ENCODE data around the gene ARL2BP.

ARL2BP gene

DNA sequence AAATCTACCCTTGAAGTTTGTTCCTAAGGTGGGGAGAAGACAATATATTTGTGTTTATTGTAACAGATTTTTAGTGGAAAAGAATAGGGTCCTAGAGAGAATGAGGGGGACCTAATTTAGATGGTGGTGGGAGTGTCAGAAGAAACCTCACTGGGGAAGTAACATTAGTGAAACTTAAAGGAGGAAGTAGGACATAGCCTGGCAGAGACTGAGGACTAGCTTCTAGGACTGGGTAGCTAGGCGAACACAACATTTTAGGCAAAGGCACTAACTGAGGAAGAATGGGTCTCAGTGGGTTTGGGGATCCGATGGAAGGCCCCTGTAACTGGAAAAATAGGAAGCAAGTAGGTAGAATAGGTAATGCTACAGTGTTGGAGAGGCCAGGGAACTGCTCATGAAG is 4.2 kb upstream of the ARL2BP start:
- H3K27ac ChIP-seq, result no peak overlapping the region
- no peaks in the 10 kb centered on the region for H3K9me3 ChIP-seq (ENCODE audit: low read depth, low read length)
- no peak overlapping the region for H3K4me3 ChIP-seq
- no peak overlapping the region for H3K9ac ChIP-seq (ENCODE audit: insufficient read length)
- no peaks in the 10 kb centered on the region; the same call in 1 of the 2 replicates for H3K36me3 ChIP-seq (ENCODE audit: insufficient read depth, low read length)
- TF ChIP-seq POLR2AphosphoS5 (IDR thresholded peaks at IDR 0.05; ENCODE audit: borderline replicate concordance, low read depth, low read length) (no peak), EZH2 (IDR thresholded peaks at IDR 0.05) (no peak), FOXP2 (optimal IDR thresholded peaks at IDR 0.05; ENCODE audit: control extremely low read depth, extremely low read length, insufficient read depth) (no peak)
- no peak for DNase-seq (ENCODE audit: low read depth, low spot score)

DNA sequence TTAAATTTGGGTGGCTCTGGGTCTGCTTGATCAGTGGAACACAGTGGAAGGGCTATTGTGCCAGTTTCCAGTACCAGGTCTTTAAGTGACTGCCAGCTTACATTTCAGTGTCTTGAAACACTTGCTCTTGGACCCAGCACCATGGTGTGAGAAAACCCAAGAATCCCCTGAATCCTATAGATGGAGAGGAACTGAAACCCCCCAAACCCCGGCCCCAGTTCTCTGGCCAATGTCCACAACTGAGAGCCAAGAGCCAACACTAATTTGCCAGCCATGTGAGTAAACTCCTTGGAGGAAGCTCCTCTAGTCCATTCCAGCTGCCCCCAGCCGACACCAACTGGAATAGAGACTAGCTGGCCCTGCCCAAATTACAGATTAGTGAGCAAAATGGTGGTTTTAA is 2.4 kb upstream of the ARL2BP start:
- H3K9ac ChIP-seq (ENCODE audit: insufficient read length), result no peak overlapping the region
- no peak for TF ChIP-seq EZH2 (IDR thresholded peaks at IDR 0.05)
- no peak for TF ChIP-seq POLR2AphosphoS5 (IDR thresholded peaks at IDR 0.05; ENCODE audit: borderline replicate concordance, low read depth, low read length)
- no peak for TF ChIP-seq FOXP2 (optimal IDR thresholded peaks at IDR 0.05; ENCODE audit: control extremely low read depth, extremely low read length, insufficient read depth)
- DNase-seq (ENCODE audit: low read depth, low spot score), result no peak

DNA sequence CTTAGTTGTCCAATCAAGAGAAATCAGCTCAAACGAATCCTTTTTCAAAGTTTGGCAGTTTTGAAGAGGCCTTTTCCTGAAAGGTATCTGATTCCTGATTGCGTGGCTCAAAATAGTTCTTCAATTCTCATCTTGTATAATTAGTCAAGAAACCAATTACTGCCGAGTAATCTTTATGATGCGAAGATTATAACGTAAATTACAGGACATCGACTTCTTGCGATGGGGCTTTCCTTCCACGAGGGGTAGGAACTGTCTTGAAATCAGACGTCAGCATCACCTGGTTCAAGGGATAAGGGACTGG is 644 bp upstream of the ARL2BP start:
- Histone ChIP-seq H3K9ac (ENCODE audit: insufficient read length) (no peak overlapping the region), H3K36me3 (ENCODE audit: insufficient read depth, low read length) (no peaks in the 10 kb centered on the region), H3K27ac (no peak overlapping the region), H3K9me3 (ENCODE audit: low read depth, low read length) (no peaks in the 10 kb centered on the region), H3K4me3 (peak overlapping the region; percentile 79)
- DNase-seq (ENCODE audit: low read depth, low spot score), result no peak
- TF ChIP-seq POLR2AphosphoS5 (IDR thresholded peaks at IDR 0.05; ENCODE audit: borderline replicate concordance, low read depth, low read length) (no peak), FOXP2 (optimal IDR thresholded peaks at IDR 0.05; ENCODE audit: control extremely low read depth, extremely low read length, insufficient read depth) (no peak), EZH2 (IDR thresholded peaks at IDR 0.05) (no peak)

More for the DNA sequence above, 2.4 kb upstream of the ARL2BP start:
- no peaks in the 10 kb centered on the region for H3K36me3 ChIP-seq (ENCODE audit: insufficient read depth, low read length)
- no peaks in the 10 kb centered on the region for H3K9me3 ChIP-seq (ENCODE audit: low read depth, low read length)
- no peak overlapping the region for H3K27ac ChIP-seq
- no peak overlapping the region for H3K4me3 ChIP-seq

DNA sequence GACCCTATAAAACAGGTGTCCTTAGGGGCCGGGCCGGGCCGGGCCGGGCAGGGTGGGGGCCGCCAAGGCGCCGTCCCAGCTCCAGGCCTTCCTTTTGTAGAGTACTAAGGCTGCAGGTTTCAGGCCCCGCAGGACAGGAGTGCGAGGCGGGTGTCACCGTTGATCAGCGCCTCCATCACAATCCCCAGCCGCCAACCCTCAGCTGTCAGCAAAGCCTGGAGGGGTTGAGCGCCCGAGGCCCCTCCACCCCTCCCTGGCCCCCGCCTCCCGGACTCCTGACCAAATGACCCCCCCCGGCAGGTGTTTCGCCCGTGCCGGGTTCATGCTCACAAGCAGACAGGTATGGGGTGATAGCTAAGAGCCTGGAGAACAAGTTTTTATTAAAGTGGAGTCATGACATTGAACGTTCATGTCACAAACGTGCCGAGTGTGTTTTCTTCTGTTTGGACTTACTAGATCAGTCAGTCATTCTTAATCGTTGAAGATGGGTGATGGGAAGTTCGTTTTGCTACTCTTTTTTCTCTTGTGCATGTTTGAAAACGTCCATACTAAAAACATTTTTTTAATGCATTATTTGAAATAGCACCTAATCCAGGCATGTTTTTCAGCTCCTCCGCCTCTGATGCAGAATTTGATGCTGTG is 534 bp downstream of the ARL2BP start:
- H3K4me3 ChIP-seq, result peak overlapping the region; percentile 79
- no peak overlapping the region for H3K27ac ChIP-seq
- H3K9me3 ChIP-seq (ENCODE audit: low read depth, low read length), result no peaks in the 10 kb centered on the region
- TF ChIP-seq FOXP2 (optimal IDR thresholded peaks at IDR 0.05; ENCODE audit: control extremely low read depth, extremely low read length, insufficient read depth) (no peak), POLR2AphosphoS5 (IDR thresholded peaks at IDR 0.05; ENCODE audit: borderline replicate concordance, low read depth, low read length) (no peak), EZH2 (IDR thresholded peaks at IDR 0.05) (no peak)
- H3K9ac ChIP-seq (ENCODE audit: insufficient read length), result peak overlapping the region; percentile 73
- H3K36me3 ChIP-seq (ENCODE audit: insufficient read depth, low read length), result no peaks in the 10 kb centered on the region
- DNase-seq (ENCODE audit: low read depth, low spot score), result no peak

DNA sequence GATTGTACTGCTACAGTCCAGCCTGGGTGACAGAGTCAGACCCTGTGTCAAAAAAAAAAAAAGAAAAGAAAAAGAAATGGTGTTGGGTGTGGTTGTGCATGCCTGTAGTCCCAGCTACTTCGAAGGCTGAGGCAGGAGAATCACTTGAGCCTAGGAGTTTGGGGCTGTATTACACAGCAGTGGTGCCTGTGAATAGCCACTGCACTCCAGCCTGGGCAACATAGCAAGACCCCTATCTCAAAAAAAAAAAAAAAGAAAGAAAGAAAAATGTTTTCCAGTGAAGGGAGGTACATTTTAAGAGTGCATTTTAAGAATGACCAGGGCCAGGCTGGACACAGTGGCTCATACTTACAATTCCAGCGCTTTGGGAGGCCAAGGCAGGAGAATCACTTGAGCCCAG is 6.3 kb downstream of the ARL2BP start:
- no peak overlapping the region for H3K9ac ChIP-seq (ENCODE audit: insufficient read length)

DNA sequence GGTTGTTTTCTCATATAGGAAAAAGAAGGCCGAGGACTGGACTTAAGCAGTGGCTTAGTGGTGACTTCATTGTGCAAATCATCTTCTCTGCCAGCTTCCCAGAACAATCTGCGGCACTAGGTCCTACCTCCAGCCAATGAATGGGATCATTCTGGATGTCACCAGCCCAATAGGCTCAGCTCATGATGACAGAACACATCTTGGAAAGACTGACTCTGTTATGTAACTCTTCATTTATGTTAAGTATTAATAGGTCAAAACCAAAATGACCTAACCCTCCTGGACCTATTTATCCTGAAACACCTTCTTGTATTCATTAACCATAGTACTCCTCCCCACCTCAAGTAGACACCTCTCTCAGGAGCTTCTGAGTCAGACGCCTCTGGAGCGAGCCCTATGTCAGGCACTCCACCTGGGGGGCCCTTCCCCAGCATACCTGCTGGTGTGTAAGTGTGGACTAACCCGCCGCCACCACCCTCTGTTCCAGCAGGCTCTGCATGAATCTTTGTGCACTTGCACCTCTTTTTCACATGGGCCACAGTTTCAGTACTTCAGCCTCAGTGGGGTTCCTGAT is 7.2 kb downstream of the ARL2BP start:
- DNase-seq (ENCODE audit: low read depth, low spot score), result no peak
- no peak overlapping the region for H3K4me3 ChIP-seq
- H3K9ac ChIP-seq (ENCODE audit: insufficient read length), result no peak overlapping the region
- TF ChIP-seq EZH2 (IDR thresholded peaks at IDR 0.05), result no peak
- no peak for TF ChIP-seq FOXP2 (optimal IDR thresholded peaks at IDR 0.05; ENCODE audit: control extremely low read depth, extremely low read length, insufficient read depth)
- no peak for TF ChIP-seq POLR2AphosphoS5 (IDR thresholded peaks at IDR 0.05; ENCODE audit: borderline replicate concordance, low read depth, low read length)
- peaks cover 5% of the 10 kb centered on the region; the same call in 1 of the 2 replicates for H3K36me3 ChIP-seq (ENCODE audit: insufficient read depth, low read length)
- no peak overlapping the region for H3K27ac ChIP-seq
- no peaks in the 10 kb centered on the region for H3K9me3 ChIP-seq (ENCODE audit: low read depth, low read length)

More for the DNA sequence above, 6.3 kb downstream of the ARL2BP start:
- no peak for DNase-seq (ENCODE audit: low read depth, low spot score)
- Histone ChIP-seq H3K4me3 (no peak overlapping the region), H3K27ac (no peak overlapping the region), H3K9me3 (ENCODE audit: low read depth, low read length) (no peaks in the 10 kb centered on the region), H3K36me3 (ENCODE audit: insufficient read depth, low read length) (peaks cover 5% of the 10 kb centered on the region; the same call in 1 of the 2 replicates)
- TF ChIP-seq POLR2AphosphoS5 (IDR thresholded peaks at IDR 0.05; ENCODE audit: borderline replicate concordance, low read depth, low read length) (no peak), EZH2 (IDR thresholded peaks at IDR 0.05) (no peak), FOXP2 (optimal IDR thresholded peaks at IDR 0.05; ENCODE audit: control extremely low read depth, extremely low read length, insufficient read depth) (no peak)

DNA sequence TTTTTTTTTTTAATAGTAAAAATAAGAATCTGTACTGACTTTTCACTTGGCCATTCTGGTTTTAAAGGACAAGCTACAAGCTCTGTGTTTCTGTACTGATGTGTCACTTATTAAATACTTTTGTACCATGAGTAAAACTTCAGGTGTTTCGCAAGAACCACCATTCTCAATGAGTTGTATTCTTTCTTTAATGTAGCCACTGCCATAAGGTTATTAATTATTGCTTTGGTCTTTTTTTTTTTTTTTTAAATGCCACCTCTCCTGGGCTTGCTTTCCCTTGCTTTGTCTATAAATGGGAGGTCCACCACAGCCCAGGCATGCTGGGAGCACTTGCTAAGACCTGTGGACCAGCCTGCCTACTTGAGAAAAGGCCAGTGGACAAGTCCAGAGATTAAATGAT is 8.4 kb downstream of the ARL2BP start:
- H3K27ac ChIP-seq, result no peak overlapping the region
- no peaks in the 10 kb centered on the region for H3K9me3 ChIP-seq (ENCODE audit: low read depth, low read length)
- H3K4me3 ChIP-seq, result no peak overlapping the region
- TF ChIP-seq FOXP2 (optimal IDR thresholded peaks at IDR 0.05; ENCODE audit: control extremely low read depth, extremely low read length, insufficient read depth) (no peak), POLR2AphosphoS5 (IDR thresholded peaks at IDR 0.05; ENCODE audit: borderline replicate concordance, low read depth, low read length) (no peak), EZH2 (IDR thresholded peaks at IDR 0.05) (no peak)
- H3K36me3 ChIP-seq (ENCODE audit: insufficient read depth, low read length), result peaks cover 5% of the 10 kb centered on the region; the same call in 1 of the 2 replicates
- H3K9ac ChIP-seq (ENCODE audit: insufficient read length), result no peak overlapping the region
- DNase-seq (ENCODE audit: low read depth, low spot score), result no peak

DNA sequence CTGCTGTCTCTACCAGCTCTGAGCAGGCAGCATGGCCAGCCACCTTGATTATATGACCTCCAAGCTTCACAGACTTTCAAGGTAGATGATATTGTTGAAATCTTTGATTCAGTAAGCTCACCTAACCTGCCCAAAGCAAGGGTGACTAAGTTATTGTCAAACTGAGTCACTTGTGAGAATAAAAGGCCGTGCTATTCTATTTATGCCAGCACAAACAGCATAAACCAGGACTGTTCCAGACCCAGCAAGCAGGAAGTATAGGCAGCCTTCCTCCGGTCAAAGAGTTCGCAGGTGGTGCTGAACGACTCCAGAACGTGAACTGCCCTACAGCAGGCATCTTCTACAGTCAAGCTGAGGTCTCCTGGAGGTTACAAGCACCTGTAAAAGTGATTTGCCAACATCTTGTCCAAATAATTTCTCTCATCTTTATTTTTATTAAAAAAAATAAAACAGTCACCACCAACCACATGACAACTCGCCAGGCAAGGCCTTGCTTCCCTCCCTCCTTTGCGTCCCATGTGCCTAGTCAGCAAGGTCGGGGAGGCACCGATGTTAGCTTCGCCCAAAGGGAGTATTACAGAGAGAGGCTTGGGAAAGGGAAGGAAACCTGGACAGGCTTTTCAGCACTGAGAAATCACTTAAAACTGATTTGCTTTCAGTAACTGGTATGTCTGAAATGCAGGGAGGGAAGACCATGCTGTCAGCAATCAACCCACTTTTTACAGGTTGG is 10.8 kb downstream of the ARL2BP start:
- no peak overlapping the region for H3K4me3 ChIP-seq
- DNase-seq (ENCODE audit: low read depth, low spot score), result no peak
- H3K9me3 ChIP-seq (ENCODE audit: low read depth, low read length), result no peaks in the 10 kb centered on the region
- TF ChIP-seq FOXP2 (optimal IDR thresholded peaks at IDR 0.05; ENCODE audit: control extremely low read depth, extremely low read length, insufficient read depth) (no peak), EZH2 (IDR thresholded peaks at IDR 0.05) (no peak), POLR2AphosphoS5 (IDR thresholded peaks at IDR 0.05; ENCODE audit: borderline replicate concordance, low read depth, low read length) (no peak)
- no peak overlapping the region for H3K9ac ChIP-seq (ENCODE audit: insufficient read length)
- peaks cover 5% of the 10 kb centered on the region; the same call in 1 of the 2 replicates for H3K36me3 ChIP-seq (ENCODE audit: insufficient read depth, low read length)
- no peak overlapping the region for H3K27ac ChIP-seq

All from SK-N-MC (cell line).